ENCODE data around the gene SLAIN2.
A peak's percentile ranks its signal among the peaks of the same experiment; 100 is the strongest.
"Not testable (repeated sequence)": the region's sequence is repeated elsewhere in the genome, so short reads cannot be mapped to it uniquely, and the experiment has no call there.

Gene SLAIN2

DNA sequence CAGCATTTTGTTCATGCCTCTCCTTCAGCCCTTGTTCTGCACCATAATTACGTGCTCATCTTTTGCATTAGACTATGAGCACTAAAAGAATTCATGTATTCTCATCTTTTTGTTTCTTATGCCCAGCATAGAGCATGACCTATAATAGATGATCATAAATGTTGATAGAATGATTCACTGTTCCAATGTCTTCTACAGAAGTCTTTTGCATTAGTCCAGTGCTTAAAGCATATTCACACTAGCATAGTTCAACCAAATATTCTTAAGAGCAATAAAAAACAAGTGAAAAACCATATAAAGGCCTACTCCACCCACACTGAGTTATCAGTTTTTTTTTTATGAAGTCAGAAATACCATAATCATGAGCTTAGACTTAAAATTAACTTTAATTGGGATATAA is 105.3 kb downstream of the SLAIN2 start:
- no peak for DNase-seq

DNA sequence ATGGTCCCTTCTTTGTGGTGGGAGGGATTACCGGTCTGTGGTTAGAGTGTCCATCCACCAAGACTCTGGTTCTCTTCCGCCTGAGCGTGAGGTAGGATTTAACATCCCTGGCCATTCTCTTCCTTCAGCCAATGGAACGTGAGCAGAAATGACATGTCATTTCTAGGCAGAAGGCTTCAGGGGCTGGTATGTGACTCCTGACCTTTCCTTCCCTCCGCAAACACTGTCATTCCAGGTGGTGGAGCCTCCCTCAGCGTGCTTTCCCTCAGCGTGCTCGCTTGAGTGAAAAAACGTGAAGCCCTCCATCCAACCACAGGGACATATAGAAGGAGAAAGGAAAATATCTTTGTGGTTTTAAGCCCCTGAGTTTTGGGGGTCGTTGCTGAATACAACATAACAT is 107.8 kb downstream of the SLAIN2 start:
- no peak for DNase-seq

DNA sequence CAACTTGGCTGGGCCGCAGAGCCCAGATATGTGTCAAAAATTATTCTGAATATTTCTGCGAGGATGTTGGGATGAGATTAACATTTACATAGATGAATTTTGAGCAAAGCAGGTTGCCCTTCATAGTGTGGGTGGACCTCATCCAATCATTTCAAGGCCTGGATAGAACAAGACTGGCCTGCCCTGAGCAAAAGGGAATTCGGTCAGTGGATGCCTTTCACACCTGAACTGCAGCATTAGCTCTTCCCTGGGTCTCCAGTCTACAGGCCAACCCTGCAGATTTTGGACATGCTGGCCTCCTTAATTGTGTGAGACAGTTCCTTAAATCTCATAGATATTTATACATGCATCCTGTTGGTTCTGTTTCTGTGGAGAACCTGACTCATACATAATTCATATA is 109.4 kb downstream of the SLAIN2 start:
- no peak for DNase-seq

DNA sequence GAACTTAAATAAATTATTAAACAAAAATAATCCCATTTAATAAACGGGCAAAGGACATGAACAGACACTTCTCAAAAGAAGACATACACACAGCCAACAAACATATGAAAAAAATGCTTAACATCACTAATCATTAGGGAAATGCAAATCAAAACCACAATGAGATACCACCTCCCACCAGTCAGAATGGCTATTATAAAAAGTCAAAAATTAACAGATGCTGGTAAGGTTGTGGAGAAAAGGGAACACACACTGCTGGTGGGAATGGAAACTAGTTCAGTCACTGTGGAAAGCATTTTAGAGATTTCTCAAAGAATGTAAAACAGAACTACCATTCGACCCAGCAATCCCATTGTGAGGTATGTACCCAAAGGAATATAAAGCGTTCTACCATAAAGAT is 110.3 kb downstream of the SLAIN2 start:
- DNase-seq, result not testable (repeated sequence)

DNA sequence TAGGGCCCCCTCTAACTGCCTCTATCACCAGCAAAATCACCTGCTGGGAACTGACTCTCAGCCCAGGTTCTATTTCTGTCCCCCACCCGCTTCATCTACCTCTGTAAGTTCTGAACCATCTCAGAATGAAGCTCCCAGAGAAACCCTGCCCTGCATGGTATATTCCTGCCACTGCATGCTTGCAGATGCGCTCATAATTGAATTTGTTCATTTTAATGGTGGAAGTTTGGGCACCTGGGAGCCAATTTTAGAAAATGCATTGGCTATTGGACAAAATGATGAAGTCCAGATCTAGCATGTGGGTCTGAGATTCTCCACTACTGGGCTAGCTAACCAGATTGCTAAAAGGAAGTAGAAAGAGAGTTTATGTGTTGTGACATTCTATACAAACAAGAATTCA is 113.3 kb downstream of the SLAIN2 start:
- DNase-seq, result no peak

DNA sequence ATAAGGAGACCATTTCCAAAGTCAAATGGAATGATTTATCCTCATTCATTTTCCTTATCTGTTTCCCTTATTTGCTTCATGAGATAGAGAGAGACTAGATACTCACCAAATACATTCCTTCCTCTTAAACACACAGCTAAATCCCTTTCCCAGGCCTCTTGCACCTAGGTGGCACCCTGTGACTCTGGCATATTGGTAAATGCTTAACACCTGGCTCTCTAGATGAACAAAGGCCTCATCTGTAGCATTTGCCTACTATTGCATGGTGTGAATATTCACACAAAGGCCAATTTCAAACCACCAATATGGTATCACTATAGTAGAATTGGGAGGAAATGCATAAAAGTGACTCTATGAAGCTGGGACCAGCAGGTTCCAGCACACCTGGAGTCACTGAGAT is 119.7 kb downstream of the SLAIN2 start:
- no peak for DNase-seq

DNA sequence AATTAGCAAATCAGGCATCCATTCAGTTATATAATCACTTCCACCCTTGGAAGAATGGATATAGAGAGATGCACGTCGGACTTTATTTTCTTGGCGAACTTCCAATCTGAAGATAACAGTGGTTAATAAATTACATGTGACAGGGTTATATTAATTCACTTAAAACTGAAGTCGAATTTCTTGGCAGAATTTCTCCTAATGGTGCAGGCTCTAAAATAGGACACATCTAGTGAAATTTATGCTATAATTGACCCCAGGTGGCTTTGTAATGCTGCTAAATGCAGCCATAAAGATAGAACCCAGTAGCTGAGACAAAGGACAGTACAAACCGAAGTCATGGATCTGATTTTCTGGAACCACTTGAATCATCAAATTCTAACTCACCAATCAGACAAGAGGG is 121.0 kb downstream of the SLAIN2 start:
- DNase-seq, result no peak

DNA sequence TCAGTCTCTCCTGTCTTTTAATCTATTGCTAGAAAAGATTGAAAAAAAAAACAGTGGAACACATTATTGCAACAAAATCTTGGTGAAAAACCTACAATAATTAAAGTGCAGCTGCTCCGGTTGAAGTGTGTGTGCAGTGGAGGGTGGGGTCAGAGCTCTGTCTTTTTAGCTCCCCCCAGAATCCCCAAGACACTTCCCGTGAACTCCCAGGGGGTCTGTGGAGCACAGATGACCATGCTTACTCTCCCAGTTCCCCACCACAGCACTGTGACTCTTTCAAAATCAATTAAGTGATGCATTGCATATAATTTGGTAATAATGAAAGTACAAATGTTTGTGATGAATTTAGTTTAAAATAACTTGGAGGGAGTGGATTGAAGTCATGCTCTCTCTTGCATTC is 126.1 kb downstream of the SLAIN2 start:
- DNase-seq, result no peak

DNA sequence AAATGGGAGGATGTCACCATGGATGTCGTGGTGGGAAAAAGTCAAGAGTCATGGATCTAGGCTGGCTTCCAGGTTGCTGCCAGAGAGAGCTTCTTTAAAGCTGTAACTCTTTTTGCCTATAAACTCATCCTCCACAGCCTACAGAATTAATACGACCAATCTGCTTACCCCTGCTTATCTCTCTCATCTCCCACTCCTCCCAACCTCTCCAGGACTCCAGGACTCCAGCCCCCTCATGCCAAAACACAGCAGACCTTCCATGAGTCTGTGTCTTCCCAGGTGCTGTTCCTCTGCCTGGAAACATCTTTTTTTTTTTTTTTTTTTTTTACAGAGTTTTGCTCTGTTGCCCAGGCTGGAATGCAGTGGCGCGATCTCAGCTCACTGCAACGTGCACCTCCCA is 126.6 kb downstream of the SLAIN2 start:
- no peak for DNase-seq

DNA sequence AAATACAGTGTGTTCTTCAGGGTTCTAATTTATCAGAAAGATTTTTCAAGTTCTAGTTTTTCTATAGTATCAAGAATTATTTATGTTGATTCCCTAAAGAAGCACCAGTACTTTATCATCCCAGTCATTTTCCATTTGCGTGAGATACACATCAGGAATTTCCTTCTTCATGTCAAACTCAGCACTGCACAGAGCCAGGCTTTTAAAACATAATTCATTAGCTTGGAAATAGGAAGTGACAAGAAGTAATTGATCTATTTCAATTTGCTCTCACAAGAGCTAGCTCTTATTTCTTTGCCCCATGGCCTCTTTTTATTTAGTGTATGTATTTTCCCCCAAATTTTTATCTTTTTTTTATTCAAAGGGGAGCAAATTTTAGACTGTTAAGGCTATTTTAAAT is 128.8 kb downstream of the SLAIN2 start:
- no peak for DNase-seq

DNA sequence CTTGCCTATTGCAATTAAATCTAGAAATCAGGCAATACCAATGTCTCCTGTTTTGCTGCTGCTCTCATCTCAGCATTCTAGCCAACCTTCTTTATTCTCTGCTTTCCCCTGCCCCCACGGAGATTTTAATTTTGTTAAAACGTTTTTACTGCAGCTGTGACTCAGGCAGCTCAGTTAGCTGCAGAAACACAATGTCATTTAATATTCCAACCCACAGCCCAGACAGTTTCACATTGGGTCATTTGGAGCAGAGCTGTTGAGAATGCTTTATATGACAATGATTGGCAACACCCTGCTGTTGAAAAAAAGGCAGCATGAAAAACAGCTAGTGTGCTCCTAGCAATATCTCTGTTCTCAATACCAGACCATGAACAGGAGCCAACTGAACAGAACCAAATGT is 129.2 kb downstream of the SLAIN2 start:
- no peak for DNase-seq

DNA sequence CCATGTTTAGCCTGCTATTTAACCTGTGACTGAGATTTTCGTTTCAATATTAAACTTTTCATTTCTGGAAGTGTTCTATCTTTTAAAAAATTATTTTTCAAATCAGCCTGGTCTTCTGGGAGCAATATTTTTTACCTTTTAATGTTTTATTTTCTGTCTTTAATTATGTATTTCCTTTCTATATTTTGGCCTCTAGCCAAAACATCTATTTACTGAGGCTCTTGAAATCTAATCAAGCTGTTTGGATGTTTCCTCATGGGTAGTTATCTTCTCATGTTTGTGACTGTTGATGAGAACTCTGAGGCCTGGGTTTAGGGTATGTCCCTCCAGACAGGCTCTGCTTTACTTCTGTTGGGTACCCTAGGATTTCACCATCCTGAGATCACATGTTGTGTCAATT is 131.5 kb downstream of the SLAIN2 start:
- DNase-seq, result peak; percentile 46

DNA sequence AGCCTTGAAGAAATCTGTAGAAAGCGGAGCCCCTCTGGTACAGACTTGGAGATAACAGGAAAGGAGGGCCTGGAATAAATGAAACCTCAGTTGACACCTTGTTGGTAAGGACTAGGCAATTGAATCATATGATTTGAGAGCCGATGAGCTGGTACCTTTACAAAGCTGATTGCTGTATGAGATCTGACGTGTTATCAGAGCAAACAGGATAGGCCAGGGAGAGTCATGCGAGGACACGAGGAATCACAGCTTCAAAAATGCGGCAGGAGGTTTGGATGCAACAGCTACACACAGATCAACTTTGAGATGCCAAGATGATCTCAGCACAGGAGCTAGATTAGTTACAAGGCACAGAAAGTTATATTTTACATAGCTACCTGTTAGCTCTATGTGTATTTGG is 134.4 kb downstream of the SLAIN2 start:
- DNase-seq, result no peak

All from DMS79 treated with DMSO at 0.1 percent for 48 hours (cell line).